Measurements from ENCODE around the gene FMN1. TPM values are rescaled to one million over a fixed set of nuclear protein-coding genes. Genes with fewer than 3 reads are reported as not detected.

The FMN1 gene
- total RNA-seq, 1 experiment from 2014 or later: 1.2 TPM

- POLR2A ChIA-PET: interaction anchor here (1.0 kb wide), 1 partner anchor 25 kb away, joined by 3 read pairs; no protein-coding TSS in a partner anchor
These were observed 74.6 kb downstream of the FMN1 start for GRCh38 chr15:33119865-33120264.

DNA sequence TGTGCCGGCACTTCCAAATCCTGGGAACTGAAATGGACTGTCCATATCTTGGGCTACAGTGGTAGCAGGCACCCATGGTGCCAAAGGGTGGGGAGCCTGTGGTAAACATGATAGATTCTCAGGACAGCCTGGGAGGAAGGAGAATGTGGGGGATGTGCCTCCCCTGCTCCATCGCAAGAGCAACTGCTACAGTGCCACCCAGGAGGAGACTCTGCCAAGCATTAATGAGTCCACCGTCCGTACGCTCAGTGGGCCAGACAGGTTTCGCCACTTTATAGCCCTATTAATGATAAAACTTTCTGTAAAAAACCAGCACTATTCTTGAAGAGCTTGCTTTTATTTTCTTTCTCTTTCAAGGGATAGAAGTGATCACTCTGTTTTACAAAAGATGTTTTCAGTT, 75.2 kb downstream of the FMN1 start:
- H3K36me3 Mint-ChIP-seq (ENCODE audit: insufficient read depth, unreplicated experiment): no peaks in the 10 kb centered on the region
- intact Hi-C loops (cut with micrococcal nuclease): no loop called here
- H3K4me3 Mint-ChIP-seq (ENCODE audit: unreplicated experiment): no peak overlapping the region
- ChIA-PET POLR2A (interaction anchor here (1.0 kb wide), 1 partner anchor 25 kb away, joined by 3 read pairs; no protein-coding TSS in a partner anchor), CTCF (interaction anchor here (0.6 to 1.7 kb wide), 7 partner anchors 10 to 566 kb away, joined by 3 to 11 read pairs (median 3); no protein-coding TSS in a partner anchor)
- TF ChIP-seq, protein P1, sequence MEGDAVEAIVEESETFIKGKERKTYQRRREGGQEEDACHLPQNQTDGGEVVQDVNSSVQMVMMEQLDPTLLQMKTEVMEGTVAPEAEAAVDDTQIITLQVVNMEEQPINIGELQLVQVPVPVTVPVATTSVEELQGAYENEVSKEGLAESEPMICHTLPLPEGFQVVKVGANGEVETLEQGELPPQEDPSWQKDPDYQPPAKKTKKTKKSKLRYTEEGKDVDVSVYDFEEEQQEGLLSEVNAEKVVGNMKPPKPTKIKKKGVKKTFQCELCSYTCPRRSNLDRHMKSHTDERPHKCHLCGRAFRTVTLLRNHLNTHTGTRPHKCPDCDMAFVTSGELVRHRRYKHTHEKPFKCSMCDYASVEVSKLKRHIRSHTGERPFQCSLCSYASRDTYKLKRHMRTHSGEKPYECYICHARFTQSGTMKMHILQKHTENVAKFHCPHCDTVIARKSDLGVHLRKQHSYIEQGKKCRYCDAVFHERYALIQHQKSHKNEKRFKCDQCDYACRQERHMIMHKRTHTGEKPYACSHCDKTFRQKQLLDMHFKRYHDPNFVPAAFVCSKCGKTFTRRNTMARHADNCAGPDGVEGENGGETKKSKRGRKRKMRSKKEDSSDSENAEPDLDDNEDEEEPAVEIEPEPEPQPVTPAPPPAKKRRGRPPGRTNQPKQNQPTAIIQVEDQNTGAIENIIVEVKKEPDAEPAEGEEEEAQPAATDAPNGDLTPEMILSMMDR (IDR thresholded peaks at IDR 0.05; ENCODE audit: unreplicated experiment): no peak
- BruUV-seq (replicated peaks): no TSS peak
- H3K27me3 Mint-ChIP-seq (ENCODE audit: insufficient read depth, unreplicated experiment): peaks cover 11% of the 10 kb centered on the region
- H3K4me1 Mint-ChIP-seq (ENCODE audit: insufficient read depth, unreplicated experiment): no peaks in the 10 kb centered on the region
- H3K9me3 Mint-ChIP-seq (ENCODE audit: unreplicated experiment): no peaks in the 10 kb centered on the region
- no peak for DNase-seq (ENCODE audit: unreplicated experiment)
- H3K27ac Mint-ChIP-seq (ENCODE audit: low read depth, unreplicated experiment): no peak overlapping the region

More at GRCh38 chr15:33119865-33120264, 74.6 kb downstream of the FMN1 start:
- peaks cover 11% of the 10 kb centered on the region for H3K27me3 Mint-ChIP-seq (ENCODE audit: insufficient read depth, unreplicated experiment)
- H3K4me3 Mint-ChIP-seq (ENCODE audit: unreplicated experiment): no peak overlapping the region
- intact Hi-C loops (cut with micrococcal nuclease): no loop called here
- TF ChIP-seq, protein P1 (IDR thresholded peaks at IDR 0.05; ENCODE audit: unreplicated experiment): no peak
- no peaks in the 10 kb centered on the region for H3K4me1 Mint-ChIP-seq (ENCODE audit: insufficient read depth, unreplicated experiment)
- no peak overlapping the region for H3K27ac Mint-ChIP-seq (ENCODE audit: low read depth, unreplicated experiment)
- CTCF ChIA-PET: interaction anchor here (0.5 to 1.7 kb wide), 6 partner anchors 10 to 173 kb away, joined by 3 to 11 read pairs (median 3); no protein-coding TSS in a partner anchor
- no peak for DNase-seq (ENCODE audit: unreplicated experiment)
- BruUV-seq (replicated peaks): no TSS peak
- H3K36me3 Mint-ChIP-seq (ENCODE audit: insufficient read depth, unreplicated experiment): no peaks in the 10 kb centered on the region
- no peaks in the 10 kb centered on the region for H3K9me3 Mint-ChIP-seq (ENCODE audit: unreplicated experiment)

DNA sequence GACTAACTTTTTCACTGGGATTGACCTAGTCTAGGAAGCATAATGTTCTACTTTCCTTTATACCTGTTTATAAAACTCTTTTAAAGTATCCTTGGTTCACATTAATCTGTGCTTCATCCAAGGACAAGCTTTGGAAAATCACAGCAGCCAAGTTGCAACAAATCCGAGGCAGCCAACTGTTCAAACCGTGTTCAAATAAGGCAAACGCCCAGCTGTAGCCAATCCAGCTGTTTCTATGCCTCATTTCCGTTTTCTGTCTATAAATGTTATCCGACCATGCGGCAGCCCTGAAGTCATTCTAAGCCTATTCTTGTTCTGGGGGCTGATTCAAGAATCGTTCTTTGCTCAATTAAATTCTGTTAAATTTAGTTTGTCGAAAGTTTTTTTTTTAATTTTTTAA, 78.3 kb downstream of the FMN1 start:
- Mint-ChIP-seq H3K9me3 (ENCODE audit: unreplicated experiment) (no peaks in the 10 kb centered on the region), H3K4me3 (ENCODE audit: unreplicated experiment) (no peak overlapping the region), H3K27ac (ENCODE audit: low read depth, unreplicated experiment) (no peak overlapping the region), H3K27me3 (ENCODE audit: insufficient read depth, unreplicated experiment) (peaks cover 11% of the 10 kb centered on the region), H3K36me3 (ENCODE audit: insufficient read depth, unreplicated experiment) (no peaks in the 10 kb centered on the region), H3K4me1 (ENCODE audit: insufficient read depth, unreplicated experiment) (no peaks in the 10 kb centered on the region)
- ChIA-PET POLR2A (no interaction called here), CTCF (no interaction called here)
- TF ChIP-seq, protein P1 (IDR thresholded peaks at IDR 0.05; ENCODE audit: unreplicated experiment): no peak
- BruUV-seq (replicated peaks): no TSS peak
- DNase-seq (ENCODE audit: unreplicated experiment): no peak
- intact Hi-C loops (cut with micrococcal nuclease): no loop called here

GRCh38 chr15:33115191-33115861, 79.2 kb downstream of the FMN1 start:
- H3K36me3 Mint-ChIP-seq (ENCODE audit: insufficient read depth, unreplicated experiment): no peaks in the 10 kb centered on the region
- H3K9me3 Mint-ChIP-seq (ENCODE audit: unreplicated experiment): no peaks in the 10 kb centered on the region
- no peak overlapping the region for H3K4me3 Mint-ChIP-seq (ENCODE audit: unreplicated experiment)
- ChIA-PET POLR2A (interaction anchor here (0.6 kb wide), 2 partner anchors 18 to 22 kb away, joined by 3 read pairs; no protein-coding TSS in a partner anchor), CTCF (interaction anchor here (0.7 kb wide), 1 partner anchor 166 kb away, joined by 3 read pairs; no protein-coding TSS in a partner anchor)
- TF ChIP-seq, protein P1 (IDR thresholded peaks at IDR 0.05; ENCODE audit: unreplicated experiment): no peak
- H3K27ac Mint-ChIP-seq (ENCODE audit: low read depth, unreplicated experiment): no peak overlapping the region
- peaks cover 11% of the 10 kb centered on the region for H3K27me3 Mint-ChIP-seq (ENCODE audit: insufficient read depth, unreplicated experiment)
- H3K4me1 Mint-ChIP-seq (ENCODE audit: insufficient read depth, unreplicated experiment): no peaks in the 10 kb centered on the region
- BruUV-seq (replicated peaks): no TSS peak
- intact Hi-C loops (cut with micrococcal nuclease): no loop called here
- DNase-seq (ENCODE audit: unreplicated experiment): no peak

All from MCF 10A (cell line).